ENCODE results near the gene FGF3. TPM values are rescaled to one million over a fixed set of nuclear protein-coding genes. Genes with fewer than 3 reads are reported as not detected.
"Not testable (repeated sequence)": the region's sequence is repeated elsewhere in the genome, so short reads cannot be mapped to it uniquely, and the experiment has no call there.

FGF3 gene
- polyA plus RNA-seq, 1 donor from 2014 or later = 3.7 TPM

DNA sequence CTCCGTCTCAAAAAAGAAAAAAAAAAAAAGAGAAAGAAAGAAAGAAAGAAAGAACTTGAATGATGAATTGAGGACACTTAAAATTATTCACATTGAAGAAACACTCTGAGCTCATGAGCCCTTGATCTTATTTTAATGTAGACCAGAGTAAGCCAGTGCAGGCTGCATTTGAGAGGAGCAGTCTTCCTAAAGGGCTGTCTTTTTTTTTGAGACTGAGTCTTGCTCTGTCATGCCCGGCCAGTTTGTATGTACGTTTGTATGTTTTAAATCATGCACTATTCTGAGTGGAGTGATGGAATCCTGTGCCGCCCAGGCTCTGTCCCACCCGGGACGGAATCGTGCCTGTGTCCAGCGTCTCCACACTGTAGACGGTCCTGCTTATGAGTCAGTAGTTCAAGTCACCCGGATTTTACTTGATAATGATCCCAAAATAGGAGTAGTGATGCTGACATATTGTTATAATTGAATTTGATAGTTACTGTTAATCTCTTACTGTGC is 53.7 kb downstream of the FGF3 start:
- no peak for TF ChIP-seq RAD21 (conservative IDR thresholded peaks at IDR 0.05)
- no peak for TF ChIP-seq EZH2 (IDR thresholded peaks at IDR 0.05; ENCODE audit: borderline replicate concordance, insufficient read depth, low read length, poor library complexity, severe bottlenecking)
- no peak for TF ChIP-seq POLR2AphosphoS5 (IDR thresholded peaks at IDR 0.05)
- no peak for TF ChIP-seq TAF1 (IDR thresholded peaks at IDR 0.05; ENCODE audit: low read depth)
- TF ChIP-seq, protein P1, sequence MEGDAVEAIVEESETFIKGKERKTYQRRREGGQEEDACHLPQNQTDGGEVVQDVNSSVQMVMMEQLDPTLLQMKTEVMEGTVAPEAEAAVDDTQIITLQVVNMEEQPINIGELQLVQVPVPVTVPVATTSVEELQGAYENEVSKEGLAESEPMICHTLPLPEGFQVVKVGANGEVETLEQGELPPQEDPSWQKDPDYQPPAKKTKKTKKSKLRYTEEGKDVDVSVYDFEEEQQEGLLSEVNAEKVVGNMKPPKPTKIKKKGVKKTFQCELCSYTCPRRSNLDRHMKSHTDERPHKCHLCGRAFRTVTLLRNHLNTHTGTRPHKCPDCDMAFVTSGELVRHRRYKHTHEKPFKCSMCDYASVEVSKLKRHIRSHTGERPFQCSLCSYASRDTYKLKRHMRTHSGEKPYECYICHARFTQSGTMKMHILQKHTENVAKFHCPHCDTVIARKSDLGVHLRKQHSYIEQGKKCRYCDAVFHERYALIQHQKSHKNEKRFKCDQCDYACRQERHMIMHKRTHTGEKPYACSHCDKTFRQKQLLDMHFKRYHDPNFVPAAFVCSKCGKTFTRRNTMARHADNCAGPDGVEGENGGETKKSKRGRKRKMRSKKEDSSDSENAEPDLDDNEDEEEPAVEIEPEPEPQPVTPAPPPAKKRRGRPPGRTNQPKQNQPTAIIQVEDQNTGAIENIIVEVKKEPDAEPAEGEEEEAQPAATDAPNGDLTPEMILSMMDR (IDR thresholded peaks at IDR 0.05; ENCODE audit: poor library complexity, severe bottlenecking) = no peak
- TF ChIP-seq SMC3 (conservative IDR thresholded peaks at IDR 0.05; ENCODE audit: poor library complexity) = no peak
- TF ChIP-seq EP300 (conservative IDR thresholded peaks at IDR 0.05; ENCODE audit: poor library complexity, severe bottlenecking) = no peak
- TF ChIP-seq REST (IDR thresholded peaks at IDR 0.05; ENCODE audit: borderline replicate concordance) = no peak
- Histone ChIP-seq H3K9me2 (ENCODE audit: insufficient read depth, low read length) (no peaks in the 10 kb centered on the region), H3K27me3 (ENCODE audit: insufficient read depth, low read depth, low read length) (no peaks in the 10 kb centered on the region), H4K20me1 (ENCODE audit: insufficient read depth) (no peaks in the 10 kb centered on the region), H2AFZ (ENCODE audit: low read depth, low read length) (no peak overlapping the region), H3K27ac (ENCODE audit: low read length) (no peak overlapping the region), H3F3A (ENCODE audit: insufficient read depth, low read length, poor library complexity, severe bottlenecking) (no peaks in the 10 kb centered on the region), H3K9me3 (ENCODE audit: low read length) (no peaks in the 10 kb centered on the region), H3K9ac (ENCODE audit: low read length) (no peak overlapping the region), H3K79me2 (replicated peaks; ENCODE audit: insufficient read depth, low read length) (no peaks in the 10 kb centered on the region), H3K36me3 (ENCODE audit: insufficient read depth, low read length) (no peaks in the 10 kb centered on the region), H3K4me3 (ENCODE audit: low read length) (no peak overlapping the region), H3K4me2 (ENCODE audit: low read length) (no peak overlapping the region)

GRCh38 chr11:69764918-69765317 is 54.3 kb downstream of the FGF3 start:
- not testable (repeated sequence) for H3K27me3 ChIP-seq (ENCODE audit: insufficient read depth, low read depth, low read length); H4K20me1 ChIP-seq (ENCODE audit: insufficient read depth); H3K9me3 ChIP-seq (ENCODE audit: low read length); H3K79me2 ChIP-seq (replicated peaks; ENCODE audit: insufficient read depth, low read length); H3K4me2 ChIP-seq (ENCODE audit: low read length); H2AFZ ChIP-seq (ENCODE audit: low read depth, low read length); H3K36me3 ChIP-seq (ENCODE audit: insufficient read depth, low read length); H3K9ac ChIP-seq (ENCODE audit: low read length); H3F3A ChIP-seq (ENCODE audit: insufficient read depth, low read length, poor library complexity, severe bottlenecking); H3K9me2 ChIP-seq (ENCODE audit: insufficient read depth, low read length); H3K27ac ChIP-seq (ENCODE audit: low read length); H3K4me3 ChIP-seq (ENCODE audit: low read length)

DNA sequence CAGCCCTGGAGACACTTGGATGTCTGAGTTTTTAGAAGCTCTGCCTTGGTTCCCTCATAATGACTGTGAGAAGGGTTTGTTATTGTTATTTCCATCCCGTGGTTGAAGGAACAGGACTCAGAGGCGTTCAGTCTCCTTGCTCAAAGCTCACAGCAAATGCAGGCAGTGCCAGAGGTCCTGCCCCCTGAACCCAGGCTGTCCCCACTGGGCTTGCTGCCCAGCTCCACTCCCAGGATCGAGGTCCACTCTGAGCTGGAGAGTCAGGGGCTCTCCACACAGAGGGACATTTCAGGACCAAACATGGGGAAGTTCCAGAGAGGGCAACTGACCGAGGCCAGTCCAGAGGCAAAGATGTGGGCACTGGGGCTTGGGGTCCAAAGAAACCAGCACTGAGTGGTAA is 58.9 kb downstream of the FGF3 start:
- no peak overlapping the region for H3K27ac ChIP-seq (ENCODE audit: low read length)

More for the DNA sequence above, 58.9 kb downstream of the FGF3 start:
- H3K27me3 ChIP-seq (ENCODE audit: insufficient read depth, low read depth, low read length) = no peaks in the 10 kb centered on the region
- no peak overlapping the region for H2AFZ ChIP-seq (ENCODE audit: low read depth, low read length)
- TF ChIP-seq TAF1 (IDR thresholded peaks at IDR 0.05; ENCODE audit: low read depth) (no peak), POLR2AphosphoS5 (IDR thresholded peaks at IDR 0.05) (no peak), MXI1 (conservative IDR thresholded peaks at IDR 0.05; ENCODE audit: poor library complexity, severe bottlenecking) (no peak), SMC3 (conservative IDR thresholded peaks at IDR 0.05; ENCODE audit: poor library complexity) (no peak), REST (IDR thresholded peaks at IDR 0.05; ENCODE audit: borderline replicate concordance) (no peak), RAD21 (conservative IDR thresholded peaks at IDR 0.05) (no peak)
- TF ChIP-seq, protein P1 (IDR thresholded peaks at IDR 0.05; ENCODE audit: poor library complexity, severe bottlenecking) = no peak
- no peaks in the 10 kb centered on the region for H3K36me3 ChIP-seq (ENCODE audit: insufficient read depth, low read length)
- no peak overlapping the region for H3K4me3 ChIP-seq (ENCODE audit: low read length)
- no peak overlapping the region for H3K9ac ChIP-seq (ENCODE audit: low read length)
- no peak overlapping the region for H3K4me2 ChIP-seq (ENCODE audit: low read length)
- no peaks in the 10 kb centered on the region for H3F3A ChIP-seq (ENCODE audit: insufficient read depth, low read length, poor library complexity, severe bottlenecking)
- no peaks in the 10 kb centered on the region for H3K9me2 ChIP-seq (ENCODE audit: insufficient read depth, low read length)
- H3K9me3 ChIP-seq (ENCODE audit: low read length) = no peaks in the 10 kb centered on the region
- H3K79me2 ChIP-seq (replicated peaks; ENCODE audit: insufficient read depth, low read length) = no peaks in the 10 kb centered on the region
- H4K20me1 ChIP-seq (ENCODE audit: insufficient read depth) = no peaks in the 10 kb centered on the region

Measured in neural cell (in vitro differentiated cells).